OCI-LY1 (cell line): ENCODE measurements around the gene HTRA3.

Experiments
- CTCF ChIP-seq: fragments of 200-600 bp; sonication (generic), shearing (Covaris generic); IDR thresholded peaks from 2 replicates; pipeline ENCODE4 v1.5.1; 2017; ENCODE audit warnings: mild to moderate bottlenecking, antibody characterized with exemption, low read length, moderate library complexity, mixed read lengths
- EZH2 ChIP-seq: fragments of 200-600 bp; sonication (generic), shearing (Covaris generic); IDR thresholded peaks from 2 replicates; pipeline ENCODE4 v1.8.0; 2017; ENCODE audit warnings: borderline replicate concordance, mixed run types, mild to moderate bottlenecking, antibody characterized with exemption, low read length, moderate library complexity, mixed read lengths

- TF ChIP-seq CTCF, result no peak
- no peak for TF ChIP-seq EZH2
Measured at GRCh38 chr4:8258552-8259212, 10.9 kb upstream of the HTRA3 start.
